ENCODE results near the gene ILDR1. TPM values are rescaled to one million over a fixed set of nuclear protein-coding genes. Genes with fewer than 3 reads are reported as not detected.
A peak's percentile ranks its signal among the peaks of the same experiment; 100 is the strongest.

Gene ILDR1
- total and polyA plus RNA-seq, 10 of the 15 experiments (the other 5 are each of a cell fraction or from before 2014, with no cell fraction given), result 1.3 to 12.0 (median 7.0) TPM

- TF ChIP-seq RELB (IDR thresholded peaks at IDR 0.05; ENCODE audit: low read depth) (peak; percentile 19; the same call in 1 of the 2 replicates), EED (IDR thresholded peaks at IDR 0.05; ENCODE audit: low read depth) (0 out of 2 replicates have a peak, but pooled peaks have one; percentile 36), IKZF1 (conservative IDR thresholded peaks at IDR 0.05) (peak; percentile 54; the same call in 1 of the 2 replicates), SMAD5 (IDR thresholded peaks at IDR 0.05; ENCODE audit: low read depth) (no peak)
- TF ChIP-seq, protein P1, sequence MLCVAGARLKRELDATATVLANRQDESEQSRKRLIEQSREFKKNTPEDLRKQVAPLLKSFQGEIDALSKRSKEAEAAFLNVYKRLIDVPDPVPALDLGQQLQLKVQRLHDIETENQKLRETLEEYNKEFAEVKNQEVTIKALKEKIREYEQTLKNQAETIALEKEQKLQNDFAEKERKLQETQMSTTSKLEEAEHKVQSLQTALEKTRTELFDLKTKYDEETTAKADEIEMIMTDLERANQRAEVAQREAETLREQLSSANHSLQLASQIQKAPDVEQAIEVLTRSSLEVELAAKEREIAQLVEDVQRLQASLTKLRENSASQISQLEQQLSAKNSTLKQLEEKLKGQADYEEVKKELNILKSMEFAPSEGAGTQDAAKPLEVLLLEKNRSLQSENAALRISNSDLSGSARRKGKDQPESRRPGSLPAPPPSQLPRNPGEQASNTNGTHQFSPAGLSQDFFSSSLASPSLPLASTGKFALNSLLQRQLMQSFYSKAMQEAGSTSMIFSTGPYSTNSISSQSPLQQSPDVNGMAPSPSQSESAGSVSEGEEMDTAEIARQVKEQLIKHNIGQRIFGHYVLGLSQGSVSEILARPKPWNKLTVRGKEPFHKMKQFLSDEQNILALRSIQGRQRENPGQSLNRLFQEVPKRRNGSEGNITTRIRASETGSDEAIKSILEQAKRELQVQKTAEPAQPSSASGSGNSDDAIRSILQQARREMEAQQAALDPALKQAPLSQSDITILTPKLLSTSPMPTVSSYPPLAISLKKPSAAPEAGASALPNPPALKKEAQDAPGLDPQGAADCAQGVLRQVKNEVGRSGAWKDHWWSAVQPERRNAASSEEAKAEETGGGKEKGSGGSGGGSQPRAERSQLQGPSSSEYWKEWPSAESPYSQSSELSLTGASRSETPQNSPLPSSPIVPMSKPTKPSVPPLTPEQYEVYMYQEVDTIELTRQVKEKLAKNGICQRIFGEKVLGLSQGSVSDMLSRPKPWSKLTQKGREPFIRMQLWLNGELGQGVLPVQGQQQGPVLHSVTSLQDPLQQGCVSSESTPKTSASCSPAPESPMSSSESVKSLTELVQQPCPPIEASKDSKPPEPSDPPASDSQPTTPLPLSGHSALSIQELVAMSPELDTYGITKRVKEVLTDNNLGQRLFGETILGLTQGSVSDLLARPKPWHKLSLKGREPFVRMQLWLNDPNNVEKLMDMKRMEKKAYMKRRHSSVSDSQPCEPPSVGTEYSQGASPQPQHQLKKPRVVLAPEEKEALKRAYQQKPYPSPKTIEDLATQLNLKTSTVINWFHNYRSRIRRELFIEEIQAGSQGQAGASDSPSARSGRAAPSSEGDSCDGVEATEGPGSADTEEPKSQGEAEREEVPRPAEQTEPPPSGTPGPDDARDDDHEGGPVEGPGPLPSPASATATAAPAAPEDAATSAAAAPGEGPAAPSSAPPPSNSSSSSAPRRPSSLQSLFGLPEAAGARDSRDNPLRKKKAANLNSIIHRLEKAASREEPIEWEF (IDR thresholded peaks at IDR 0.05; ENCODE audit: insufficient replicate concordance, low read depth, low read length), result no peak
Measured at GRCh38 chr3:121998611-121999473, 23.2 kb downstream of the ILDR1 start (continued).
